Upper lobe of left lung (tissue), 4 donors: ENCODE measurements around the gene NRXN3.

Experiments
- CTCF ChIP-seq, 6 experiments: fragments of 450-650 bp in 4 of 6; fragments of 200-600 bp in 2 of 6; sonication (generic) in 2 of 6; IDR thresholded peaks; one replicate each; pipeline ENCODE4 v1.5.1; 2016 to 2019; ENCODE audit warnings: antibody characterized with exemption in 6 of 6
- EP300 ChIP-seq, 4 donors: sonication (generic); formaldehyde crosslinking; IDR thresholded peaks; one replicate each; pipeline ENCODE4 v1.5.1; 2017; ENCODE audit warnings: antibody characterized with exemption in 4 of 4, control low read depth in 2 of 4
- POLR2A ChIP-seq, 4 donors: fragments of 450-650 bp; IDR thresholded peaks; one replicate each; pipeline ENCODE4 v1.5.1; 2016 to 2017; ENCODE audit warnings: antibody characterized with exemption in 4 of 4, mild to moderate bottlenecking in 2 of 4
- POLR2AphosphoS5 ChIP-seq, 2 donors: sonication (generic); formaldehyde crosslinking; IDR thresholded peaks; one replicate each; pipeline ENCODE4 v1.5.1; 2017; ENCODE audit warnings: antibody characterized with exemption in 2 of 2

- TF ChIP-seq CTCF (IDR thresholded peaks at IDR 0.05) = no peak
- TF ChIP-seq POLR2A (IDR thresholded peaks at IDR 0.05) = no peak
- TF ChIP-seq EP300 (IDR thresholded peaks at IDR 0.05) = no peak
- no peak for TF ChIP-seq POLR2AphosphoS5 (IDR thresholded peaks at IDR 0.05)
Measured at GRCh38 chr14:79734656-79735055, 1564.5 kb downstream of the NRXN3 start.
